Measurements from ENCODE around the gene NUP205. TPM values are rescaled to one million over a fixed set of nuclear protein-coding genes. Genes with fewer than 3 reads are reported as not detected.
A peak's percentile ranks its signal among the peaks of the same experiment; 100 is the strongest.

Gene NUP205
- total RNA-seq, 1 experiment from 2014 or later: 86.7 TPM

DNA sequence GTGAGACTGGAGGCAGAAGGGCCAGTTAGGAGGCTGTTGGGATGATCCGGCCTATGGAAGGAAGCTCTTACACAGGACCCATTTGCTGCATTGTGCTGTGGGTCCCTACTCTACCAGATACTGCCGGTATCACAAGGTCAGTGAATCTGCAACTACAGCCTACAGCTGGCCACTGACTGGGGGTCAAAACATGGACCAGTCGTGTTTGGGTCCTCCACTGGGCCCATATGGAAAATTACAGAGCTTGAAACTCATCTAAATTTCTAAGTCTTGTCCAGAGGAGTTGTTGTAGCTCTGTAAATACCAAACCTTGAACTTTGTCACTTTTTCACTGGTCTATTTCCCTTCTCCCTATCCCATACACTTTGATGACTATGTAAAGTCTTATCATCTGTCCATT is 5.6 kb upstream of the NUP205 start:
- no peak for DNase-seq
- Histone ChIP-seq H3K27ac (ENCODE audit: low read length) (no peak overlapping the region), H3K4me3 (ENCODE audit: low read length) (no peak overlapping the region), H3F3A (ENCODE audit: low read length, unreplicated experiment) (no peaks in the 10 kb centered on the region), H3K9ac (ENCODE audit: low read length) (no peak overlapping the region), H3K36me3 (ENCODE audit: low read depth, low read length) (no peaks in the 10 kb centered on the region), H3K4me1 (ENCODE audit: insufficient read depth, low read length) (no peaks in the 10 kb centered on the region), H3K79me2 (ENCODE audit: low read length) (no peaks in the 10 kb centered on the region), H4K20me1 (ENCODE audit: low read length) (no peaks in the 10 kb centered on the region), H3K27me3 (ENCODE audit: low read length) (no peaks in the 10 kb centered on the region), H3K9me2 (replicated peaks; ENCODE audit: low read length) (no peaks in the 10 kb centered on the region), H3K9me3 (ENCODE audit: low read length) (no peaks in the 10 kb centered on the region), H2AFZ (ENCODE audit: low read length) (no peak overlapping the region), H3K4me2 (ENCODE audit: low read length) (no peak overlapping the region)
- ChIA-PET CTCF (no interaction called here), POLR2A (ENCODE audit: unreplicated experiment) (no interaction called here)
- intact Hi-C loops (cut with micrococcal nuclease): no loop called here
- TF ChIP-seq, protein P1, sequence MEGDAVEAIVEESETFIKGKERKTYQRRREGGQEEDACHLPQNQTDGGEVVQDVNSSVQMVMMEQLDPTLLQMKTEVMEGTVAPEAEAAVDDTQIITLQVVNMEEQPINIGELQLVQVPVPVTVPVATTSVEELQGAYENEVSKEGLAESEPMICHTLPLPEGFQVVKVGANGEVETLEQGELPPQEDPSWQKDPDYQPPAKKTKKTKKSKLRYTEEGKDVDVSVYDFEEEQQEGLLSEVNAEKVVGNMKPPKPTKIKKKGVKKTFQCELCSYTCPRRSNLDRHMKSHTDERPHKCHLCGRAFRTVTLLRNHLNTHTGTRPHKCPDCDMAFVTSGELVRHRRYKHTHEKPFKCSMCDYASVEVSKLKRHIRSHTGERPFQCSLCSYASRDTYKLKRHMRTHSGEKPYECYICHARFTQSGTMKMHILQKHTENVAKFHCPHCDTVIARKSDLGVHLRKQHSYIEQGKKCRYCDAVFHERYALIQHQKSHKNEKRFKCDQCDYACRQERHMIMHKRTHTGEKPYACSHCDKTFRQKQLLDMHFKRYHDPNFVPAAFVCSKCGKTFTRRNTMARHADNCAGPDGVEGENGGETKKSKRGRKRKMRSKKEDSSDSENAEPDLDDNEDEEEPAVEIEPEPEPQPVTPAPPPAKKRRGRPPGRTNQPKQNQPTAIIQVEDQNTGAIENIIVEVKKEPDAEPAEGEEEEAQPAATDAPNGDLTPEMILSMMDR (conservative IDR thresholded peaks at IDR 0.05; ENCODE audit: low read depth, low read length): no peak
- no peak for TF ChIP-seq EZH2 (IDR thresholded peaks at IDR 0.05; ENCODE audit: low read length, unreplicated experiment)
- no peak for TF ChIP-seq EZH2phosphoT487 (IDR thresholded peaks at IDR 0.05; ENCODE audit: borderline replicate concordance, low read length)
- no TSS peak for BruUV-seq (replicated peaks)
- no peak for ATAC-seq

DNA sequence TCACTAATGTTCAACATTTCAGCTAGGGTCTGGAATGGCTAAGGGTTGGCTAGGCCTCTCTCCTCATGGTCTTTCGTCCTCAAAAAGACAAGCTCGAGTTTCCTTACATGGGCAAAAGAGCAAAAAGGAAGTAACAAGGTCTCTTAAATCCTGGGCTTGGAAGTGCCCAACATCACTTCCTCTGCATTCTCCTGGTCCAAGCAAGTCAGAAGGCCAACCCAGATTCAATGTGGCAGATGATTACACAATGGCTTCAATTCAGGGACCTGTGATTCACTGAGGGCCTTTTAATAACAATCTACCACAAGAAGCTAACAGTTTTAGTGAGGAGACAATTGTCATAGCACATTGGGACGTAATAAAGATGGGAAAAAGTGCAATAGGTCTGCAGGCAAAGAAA is 4.4 kb upstream of the NUP205 start:
- no peak for ATAC-seq
- H3K27me3 ChIP-seq (ENCODE audit: low read length): no peaks in the 10 kb centered on the region
- no TSS peak for BruUV-seq (replicated peaks)
- H3K9me3 ChIP-seq (ENCODE audit: low read length): no peaks in the 10 kb centered on the region
- no peaks in the 10 kb centered on the region for H4K20me1 ChIP-seq (ENCODE audit: low read length)
- no peak overlapping the region for H2AFZ ChIP-seq (ENCODE audit: low read length)
- no peaks in the 10 kb centered on the region for H3K4me1 ChIP-seq (ENCODE audit: insufficient read depth, low read length)
- intact Hi-C loops (cut with micrococcal nuclease): no loop called here
- no peak for DNase-seq
- H3K27ac ChIP-seq (ENCODE audit: low read length): no peak overlapping the region
- H3K9ac ChIP-seq (ENCODE audit: low read length): no peak overlapping the region
- H3F3A ChIP-seq (ENCODE audit: low read length, unreplicated experiment): no peaks in the 10 kb centered on the region
- CTCF ChIA-PET: no interaction called here
- peaks cover 7% of the 10 kb centered on the region for H3K79me2 ChIP-seq (ENCODE audit: low read length)
- H3K4me3 ChIP-seq (ENCODE audit: low read length): no peak overlapping the region
- no peak for TF ChIP-seq EZH2phosphoT487 (IDR thresholded peaks at IDR 0.05; ENCODE audit: borderline replicate concordance, low read length)
- H3K9me2 ChIP-seq (replicated peaks; ENCODE audit: low read length): no peaks in the 10 kb centered on the region
- H3K36me3 ChIP-seq (ENCODE audit: low read depth, low read length): no peaks in the 10 kb centered on the region
- POLR2A ChIA-PET (ENCODE audit: unreplicated experiment): no interaction called here
- no peak overlapping the region for H3K4me2 ChIP-seq (ENCODE audit: low read length)

DNA sequence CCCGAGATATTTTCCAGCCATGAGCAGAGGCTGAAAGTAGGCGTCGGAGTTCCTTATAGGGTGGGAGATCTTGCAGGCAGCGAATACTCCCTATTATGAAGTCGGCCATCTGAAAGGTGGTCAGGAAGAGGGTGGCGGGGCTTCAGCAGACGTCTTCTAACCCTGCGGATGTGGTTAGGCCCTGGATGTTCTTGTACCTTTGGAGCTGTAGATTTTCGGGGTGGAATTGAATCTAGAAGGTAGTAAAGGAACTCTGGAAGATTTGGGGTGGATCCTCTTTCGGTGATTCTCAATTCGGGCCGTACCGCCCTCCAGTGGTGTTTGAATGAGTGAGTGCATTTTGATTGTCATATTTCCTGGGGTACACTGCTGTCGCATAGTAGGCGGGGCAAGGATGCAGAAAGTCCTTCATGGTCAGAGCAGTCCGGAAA is 635 bp downstream of the NUP205 start:
- Histone ChIP-seq H3F3A (ENCODE audit: low read length, unreplicated experiment) (no peaks in the 10 kb centered on the region), H3K9ac (ENCODE audit: low read length) (peak overlapping the region; percentile 99), H3K27ac (ENCODE audit: low read length) (peak overlapping the region; percentile 83), H3K79me2 (ENCODE audit: low read length) (peaks cover 57% of the 10 kb centered on the region), H2AFZ (ENCODE audit: low read length) (peak overlapping the region; percentile 82), H3K9me2 (replicated peaks; ENCODE audit: low read length) (no peaks in the 10 kb centered on the region), H3K4me3 (ENCODE audit: low read length) (peak overlapping the region; percentile 93), H3K4me1 (ENCODE audit: insufficient read depth, low read length) (peaks cover 6% of the 10 kb centered on the region), H3K4me2 (ENCODE audit: low read length) (peak overlapping the region; percentile 91), H3K27me3 (ENCODE audit: low read length) (no peaks in the 10 kb centered on the region), H3K36me3 (ENCODE audit: low read depth, low read length) (no peaks in the 10 kb centered on the region), H4K20me1 (ENCODE audit: low read length) (0 out of 2 replicates have a peak, but pooled peaks cover 5% of the 10 kb centered on the region), H3K9me3 (ENCODE audit: low read length) (no peaks in the 10 kb centered on the region)
- TSS peak; percentile 99 for BruUV-seq (replicated peaks)
- ATAC-seq (peak; percentile 66), DNase-seq (peak; percentile 75)
- CTCF ChIA-PET: interaction anchor here (0.9 kb wide), 1 partner anchor 279 kb away, joined by 3 read pairs; no protein-coding TSS in a partner anchor
- no peak for TF ChIP-seq EZH2 (IDR thresholded peaks at IDR 0.05; ENCODE audit: low read length, unreplicated experiment)
- no peak for TF ChIP-seq EZH2phosphoT487 (IDR thresholded peaks at IDR 0.05; ENCODE audit: borderline replicate concordance, low read length)
- TF ChIP-seq, protein P1 (conservative IDR thresholded peaks at IDR 0.05; ENCODE audit: low read depth, low read length): peak; percentile 78
- POLR2A ChIA-PET (ENCODE audit: unreplicated experiment): interaction anchor here (0.6 kb wide), 1 partner anchor 28 kb away, joined by 3 read pairs; no protein-coding TSS in a partner anchor
- intact Hi-C loops (cut with micrococcal nuclease): loop anchor here (1.0 to 5.0 kb wide), 2 partner anchors 146 to 277 kb away; no protein-coding TSS in a partner anchor
